IMR-90 (cell line): ENCODE data around the gene DTX3L. TPM values are rescaled to one million over a fixed set of nuclear protein-coding genes. Genes with fewer than 3 reads are reported as not detected.
A peak's percentile ranks its signal among the peaks of the same experiment; 100 is the strongest.

Experiments
- ATAC-seq: fragments of 200-7000 bp; cut with Tn5 transposase; 2 replicates; pipeline ENCODE4 v1.9.1; 2020; ENCODE audit warnings: low read depth, mild to moderate bottlenecking, moderate library complexity
- BruUV-seq: library from RNA; stranded (reverse); fragments of 400-500 nt; replicated peaks from 2 replicates; lab custom pipeline; 2021; lab: Mats Ljungman, UMichigan
- CTCF ChIA-PET: fragments of 300-600 bp; formaldehyde crosslinking; extraction: SDS; loops from one replicate; lab custom pipeline; 2021; ENCODE audit warnings: antibody characterized with exemption; lab: Yijun Ruan, JAX
- POLR2A ChIA-PET: fragments of 300-600 bp; sonication (Branson Sonifier 250); formaldehyde crosslinking; loops from one replicate; lab custom pipeline; 2022; ENCODE audit warnings: antibody characterized with exemption; ENCODE audit not compliant: unreplicated experiment; lab: Charles Lee
- DNase-seq: peaks from one replicate; pipeline ENCODE4 v3.0.0; 2013
- H2AFZ ChIP-seq: replicated peaks from 2 replicates; pipeline ENCODE3; 2013; ENCODE audit warnings: low read length, mild to moderate bottlenecking; ENCODE audit not compliant: poor library complexity
- H2AK5ac ChIP-seq: 2 replicates; pipeline ENCODE4 v1.6.1; 2013; ENCODE audit warnings: low read depth, low read length, inconsistent platforms
- H2AK9ac ChIP-seq: replicated peaks from 2 replicates; pipeline ENCODE3; 2013; ENCODE audit warnings: mild to moderate bottlenecking, low read depth, low read length, moderate library complexity; ENCODE audit not compliant: poor library complexity
- H2BK120ac ChIP-seq: 2 replicates; pipeline ENCODE4 v1.6.1; 2013; ENCODE audit warnings: low read depth, low read length, inconsistent platforms
- H2BK15ac ChIP-seq: 3 replicates; pipeline ENCODE4 v1.6.1; 2013; ENCODE audit warnings: low read depth, low read length, inconsistent platforms
- H2BK20ac ChIP-seq: 2 replicates; pipeline ENCODE4 v1.6.1; 2013; ENCODE audit warnings: low read depth, mild to moderate bottlenecking, inconsistent platforms, low read length, moderate library complexity
- H2BK5ac ChIP-seq: 2 replicates; pipeline ENCODE4 v1.6.1; 2013; ENCODE audit warnings: mild to moderate bottlenecking, low read depth, low read length, inconsistent platforms; ENCODE audit not compliant: poor library complexity, severe bottlenecking
- H3K14ac ChIP-seq: replicated peaks from 2 replicates; pipeline ENCODE4 v1.6.1; 2013; ENCODE audit warnings: low read depth, low read length, inconsistent platforms
- H3K18ac ChIP-seq: 2 replicates; pipeline ENCODE4 v1.6.1; 2013; ENCODE audit warnings: low read depth, low read length, control low read depth
- H3K23ac ChIP-seq: 2 replicates; pipeline ENCODE4 v1.6.1; 2013; ENCODE audit warnings: low read depth, low read length, inconsistent platforms
- H3K27ac ChIP-seq: 2 replicates; pipeline ENCODE4 v1.5.1; 2013; ENCODE audit warnings: mild to moderate bottlenecking, control low read depth, low read length; ENCODE audit not compliant: insufficient read depth
- H3K27me3 ChIP-seq: 2 replicates; pipeline ENCODE4 v1.6.1; 2013; ENCODE audit warnings: low read length; ENCODE audit not compliant: control insufficient read depth, insufficient read depth
- H3K36me3 ChIP-seq: 2 replicates; pipeline ENCODE4 v1.6.1; 2013; ENCODE audit warnings: low read length, mixed read lengths; ENCODE audit not compliant: control insufficient read depth, insufficient read depth
- H3K4ac ChIP-seq: 2 replicates; pipeline ENCODE4 v1.6.1; 2013; ENCODE audit warnings: low read depth, low read length, inconsistent platforms
- H3K4me1 ChIP-seq: 2 replicates; pipeline ENCODE4 v1.6.1; 2013; ENCODE audit warnings: low read length, mixed read lengths; ENCODE audit not compliant: control insufficient read depth, insufficient read depth
- H3K4me2 ChIP-seq: 2 replicates; pipeline ENCODE4 v1.6.1; 2013; ENCODE audit warnings: low read depth, mild to moderate bottlenecking, control low read depth, low read length, moderate library complexity
- H3K4me3 ChIP-seq: 2 replicates; pipeline ENCODE4 v1.5.1; 2013; ENCODE audit warnings: low read depth, mild to moderate bottlenecking, control low read depth, low read length, moderate library complexity; ENCODE audit not compliant: insufficient read depth
- H3K56ac ChIP-seq: 2 replicates; pipeline ENCODE4 v1.6.1; 2013; ENCODE audit warnings: low read length, inconsistent platforms; ENCODE audit not compliant: insufficient read depth; ENCODE audit errors: extremely low read depth
- H3K79me1 ChIP-seq, 2 experiments: 2 replicates each; pipeline ENCODE4 v1.6.1; 2013; ENCODE audit warnings: low read length in 2 of 2, inconsistent platforms in 1 of 2, low read depth in 1 of 2
- H3K9ac ChIP-seq: 2 replicates; pipeline ENCODE4 v1.6.1; 2013; ENCODE audit warnings: low read depth, low read length, control low read depth
- H3K9me1 ChIP-seq: 2 replicates; pipeline ENCODE4 v1.6.1; 2013; ENCODE audit warnings: low read length, inconsistent platforms; ENCODE audit not compliant: insufficient read depth
- H3K9me3 ChIP-seq: 2 replicates; pipeline ENCODE4 v1.6.1; 2013; ENCODE audit warnings: low read length; ENCODE audit not compliant: control insufficient read depth, insufficient read depth
- H4K20me1 ChIP-seq: 2 replicates; pipeline ENCODE4 v1.6.1; 2013; ENCODE audit warnings: low read length, inconsistent platforms; ENCODE audit not compliant: insufficient read depth
- H4K5ac ChIP-seq: 2 replicates; pipeline ENCODE4 v1.6.1; 2013; ENCODE audit warnings: mild to moderate bottlenecking, low read depth, low read length, control low read depth
- H4K8ac ChIP-seq, 2 experiments: 2 replicates each; pipeline ENCODE4 v1.6.1; 2013; ENCODE audit warnings: low read depth in 2 of 2, low read length in 2 of 2, control low read depth in 1 of 2, inconsistent platforms in 1 of 2
- H4K91ac ChIP-seq: 2 replicates; pipeline ENCODE4 v1.6.1; 2013; ENCODE audit warnings: low read depth, low read length, inconsistent platforms; ENCODE audit not compliant: insufficient read depth
- CEBPB ChIP-seq: IDR thresholded peaks from 2 replicates; pipeline ENCODE4 v1.6.1; 2012; ENCODE audit warnings: low read depth, low read length, improper control_type of control experiment
- MAZ ChIP-seq: IDR thresholded peaks from 2 replicates; pipeline ENCODE4 v1.6.1; 2012; ENCODE audit warnings: low read depth, mild to moderate bottlenecking, low read length, improper control_type of control experiment, moderate library complexity, borderline replicate concordance
- RAD21 ChIP-seq: IDR thresholded peaks from 2 replicates; pipeline ENCODE4 v1.6.1; 2012; ENCODE audit warnings: low read length, improper control_type of control experiment
- RCOR1 ChIP-seq: IDR thresholded peaks from 2 replicates; pipeline ENCODE4 v1.6.1; 2012; ENCODE audit warnings: mild to moderate bottlenecking, low read length, improper control_type of control experiment; ENCODE audit not compliant: insufficient replicate concordance
- RFX5 ChIP-seq: IDR thresholded peaks from 2 replicates; pipeline ENCODE4 v1.8.0; 2012; ENCODE audit warnings: low read depth, mild to moderate bottlenecking, low read length, moderate library complexity
- SMC3 ChIP-seq: fragments of 150-350 bp; IDR thresholded peaks from 2 replicates; pipeline ENCODE4 v1.6.1; 2016; ENCODE audit warnings: low read depth, mild to moderate bottlenecking, antibody characterized with exemption, low read length, moderate library complexity
- WGBS, 2 experiments: methylation state at CpG; one replicate each; pipeline versions ENCODE4 v1.1.5 to v1.1.7; 2013; ENCODE audit warnings: missing lambda C conversion rate in 2 of 2; ENCODE audit not compliant: insufficient read length in 1 of 2; ENCODE audit errors: extremely low coverage in 2 of 2; 5-methylcytosine and 5-hydroxymethylcytosine counted together
- dilution Hi-C: fragments of 300-500 bp; cut with HindIII; formaldehyde crosslinking; loops from one replicate; pipeline ENCODE4 v1.14.3; 2018; ENCODE audit warnings: low sequenced_read_pairs; ENCODE audit not compliant: unreplicated experiment
- in situ Hi-C: fragments of 300-500 bp; cut with MboI; formaldehyde crosslinking; loops from 3 replicates; pipeline ENCODE4 v1.14.3; 2019; ENCODE audit warnings: low sequenced_read_pairs, inconsistent platforms, mixed read lengths
- intact Hi-C: fragments of 100-400 bp; cut with micrococcal nuclease; formaldehyde crosslinking; loops from 2 replicates; pipeline ENCODE4 v1.10.0; 2022
- polyA plus RNA-seq, 3 experiments: library from polyadenylated mRNA; depleted of rRNA; stranded (reverse); fragments of >200 nt; gene quantifications; 2 replicates each; pipeline ENCODE4 v1.2.3, GENCODE V29; 2012; ENCODE audit warnings: low replicate concordance in 1 of 3
- total RNA-seq: library from RNA; depleted of rRNA; stranded (reverse); fragments of >200 nt; gene quantifications from 2 replicates; pipeline ENCODE4 v1.2.3, GENCODE V29; 2012
- TF ChIP-seq, protein P1 (sequence below): conservative IDR thresholded peaks from 2 replicates; pipeline ENCODE4 v1.5.1; 2012; ENCODE audit warnings: mild to moderate bottlenecking, low read depth, low read length, improper control_type of control experiment

Gene DTX3L
- total and polyA plus RNA-seq, 2 of the 4 experiments (the other 2 are of a cell fraction) = 4.1 to 7.9 TPM

DNA sequence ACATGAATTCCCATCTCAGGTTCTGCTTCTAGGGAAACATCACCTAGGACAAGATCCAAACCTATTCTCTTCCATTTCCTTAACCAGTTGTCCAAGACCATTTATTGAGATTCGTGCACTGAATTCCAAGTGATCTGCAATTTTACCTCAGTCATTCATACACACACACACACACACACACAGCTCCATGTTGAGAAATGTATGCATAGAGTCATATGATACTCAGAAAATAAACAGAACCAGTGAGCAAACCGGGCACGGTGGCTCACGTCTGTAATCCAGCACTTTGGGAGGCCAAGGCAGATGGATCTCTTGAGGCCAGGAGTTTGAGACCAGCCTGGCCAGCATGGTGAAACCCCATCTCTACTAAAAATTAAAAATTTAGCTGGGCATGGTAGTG is 43.3 kb upstream of the DTX3L start:
- DNase-seq (peak; percentile 73), ATAC-seq (peak; percentile 35; the same call in 1 of the 2 replicates)
- Histone ChIP-seq H3K9me3 (no peaks in the 10 kb centered on the region), H2AK5ac (no peak overlapping the region), H3K36me3 (no peaks in the 10 kb centered on the region), H3K4ac (no peak overlapping the region), H4K8ac (no peak overlapping the region), H2AFZ (no peak overlapping the region), H3K18ac (no peak overlapping the region), H2BK5ac (no peak overlapping the region), H4K20me1 (no peaks in the 10 kb centered on the region), H2BK20ac (no peak overlapping the region), H4K91ac (no peak overlapping the region), H3K4me3 (no peak overlapping the region), H3K9ac (no peak overlapping the region), H3K4me1 (no peaks in the 10 kb centered on the region), H3K27me3 (no peaks in the 10 kb centered on the region), H4K5ac (no peak overlapping the region), H2BK15ac (no peak overlapping the region), H3K9me1 (no peaks in the 10 kb centered on the region), H3K56ac (no peak overlapping the region), H3K14ac (no peak overlapping the region), H2BK120ac (no peak overlapping the region), H3K79me1 (no peaks in the 10 kb centered on the region), H3K4me2 (no peak overlapping the region), H3K27ac (no peak overlapping the region), H2AK9ac (no peak overlapping the region), H3K23ac (no peak overlapping the region)
- ChIA-PET CTCF (interaction anchor here (0.7 kb wide), 1 partner anchor 13 kb away, joined by 5 read pairs; no protein-coding TSS in a partner anchor), POLR2A (no interaction called here)
- in situ Hi-C loops (no loop called here), intact Hi-C loops (no loop called here), dilution Hi-C loops (no loop called here)
- TF ChIP-seq MAZ (no peak), SMC3 (no peak), RAD21 (no peak), RCOR1 (no peak), CEBPB (peak; percentile 27; the same call in 1 of the 2 replicates), RFX5 (no peak)
- TF ChIP-seq, protein P1, sequence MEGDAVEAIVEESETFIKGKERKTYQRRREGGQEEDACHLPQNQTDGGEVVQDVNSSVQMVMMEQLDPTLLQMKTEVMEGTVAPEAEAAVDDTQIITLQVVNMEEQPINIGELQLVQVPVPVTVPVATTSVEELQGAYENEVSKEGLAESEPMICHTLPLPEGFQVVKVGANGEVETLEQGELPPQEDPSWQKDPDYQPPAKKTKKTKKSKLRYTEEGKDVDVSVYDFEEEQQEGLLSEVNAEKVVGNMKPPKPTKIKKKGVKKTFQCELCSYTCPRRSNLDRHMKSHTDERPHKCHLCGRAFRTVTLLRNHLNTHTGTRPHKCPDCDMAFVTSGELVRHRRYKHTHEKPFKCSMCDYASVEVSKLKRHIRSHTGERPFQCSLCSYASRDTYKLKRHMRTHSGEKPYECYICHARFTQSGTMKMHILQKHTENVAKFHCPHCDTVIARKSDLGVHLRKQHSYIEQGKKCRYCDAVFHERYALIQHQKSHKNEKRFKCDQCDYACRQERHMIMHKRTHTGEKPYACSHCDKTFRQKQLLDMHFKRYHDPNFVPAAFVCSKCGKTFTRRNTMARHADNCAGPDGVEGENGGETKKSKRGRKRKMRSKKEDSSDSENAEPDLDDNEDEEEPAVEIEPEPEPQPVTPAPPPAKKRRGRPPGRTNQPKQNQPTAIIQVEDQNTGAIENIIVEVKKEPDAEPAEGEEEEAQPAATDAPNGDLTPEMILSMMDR = no peak
- BruUV-seq = no TSS peak
- no CpG with 5 or more reads among the region's 4 CpGs for WGBS, 2 experiments
